Activated B cell treated with CpG ODN at 0.5 μM for 24 hours (primary cell): Measurements from ENCODE around the gene MPPED1. TPM values are rescaled to one million over a fixed set of nuclear protein-coding genes. Genes with fewer than 3 reads are reported as not detected.

Source experiments
- ATAC-seq: fragments of 200-7000 bp; cut with Tn5 transposase; one replicate; pipeline ENCODE4 v1.10.0; 2021; ENCODE audit warnings: low read depth, mild to moderate bottlenecking, moderate library complexity
- CTCF ChIA-PET: fragments of 350-600 bp; sonication (Branson Sonifier 250); formaldehyde crosslinking; loops from one replicate; lab custom pipeline; 2021; ENCODE audit warnings: antibody characterized with exemption; lab: Charles Lee
- POLR2A ChIA-PET: fragments of 350-600 bp; sonication (Branson Sonifier 250); formaldehyde crosslinking; loops from one replicate; lab custom pipeline; 2021; ENCODE audit warnings: antibody characterized with exemption; lab: Charles Lee
- DNase-seq: peaks from one replicate; pipeline ENCODE4 v3.0.0; 2022
- H3K27ac Mint-ChIP-seq: one replicate; pipeline ENCODE4 v1.8.0; 2020; ENCODE audit warnings: mixed read lengths
- H3K27me3 Mint-ChIP-seq: one replicate; pipeline ENCODE4 v1.8.0; 2021; ENCODE audit warnings: mixed read lengths
- H3K36me3 Mint-ChIP-seq: one replicate; pipeline ENCODE4 v1.8.0; 2021; ENCODE audit warnings: low read depth, mixed read lengths
- H3K4me1 Mint-ChIP-seq: one replicate; pipeline ENCODE4 v1.8.0; 2021; ENCODE audit warnings: mixed read lengths
- H3K4me3 Mint-ChIP-seq: one replicate; pipeline ENCODE4 v1.8.0; 2020; ENCODE audit warnings: mild to moderate bottlenecking, mixed read lengths
- H3K9me3 Mint-ChIP-seq: one replicate; pipeline ENCODE4 v1.8.0; 2020; ENCODE audit warnings: mixed read lengths
- CTCF ChIP-seq: fragments of 200-600 bp; IDR thresholded peaks from one replicate; pipeline ENCODE4 v1.8.0; 2022; ENCODE audit warnings: antibody characterized with exemption, mild to moderate bottlenecking
- intact Hi-C: fragments of 100-400 bp; cut with micrococcal nuclease; formaldehyde crosslinking; loops from one replicate; pipeline ENCODE4 v1.15.1; 2024
- total RNA-seq: library from RNA; stranded (reverse); gene quantifications from 2 replicates; pipeline ENCODE4 v1.2.3, GENCODE V29; 2022

The MPPED1 gene
- total RNA-seq, 1 donor from 2014 or later: not detected

DNA sequence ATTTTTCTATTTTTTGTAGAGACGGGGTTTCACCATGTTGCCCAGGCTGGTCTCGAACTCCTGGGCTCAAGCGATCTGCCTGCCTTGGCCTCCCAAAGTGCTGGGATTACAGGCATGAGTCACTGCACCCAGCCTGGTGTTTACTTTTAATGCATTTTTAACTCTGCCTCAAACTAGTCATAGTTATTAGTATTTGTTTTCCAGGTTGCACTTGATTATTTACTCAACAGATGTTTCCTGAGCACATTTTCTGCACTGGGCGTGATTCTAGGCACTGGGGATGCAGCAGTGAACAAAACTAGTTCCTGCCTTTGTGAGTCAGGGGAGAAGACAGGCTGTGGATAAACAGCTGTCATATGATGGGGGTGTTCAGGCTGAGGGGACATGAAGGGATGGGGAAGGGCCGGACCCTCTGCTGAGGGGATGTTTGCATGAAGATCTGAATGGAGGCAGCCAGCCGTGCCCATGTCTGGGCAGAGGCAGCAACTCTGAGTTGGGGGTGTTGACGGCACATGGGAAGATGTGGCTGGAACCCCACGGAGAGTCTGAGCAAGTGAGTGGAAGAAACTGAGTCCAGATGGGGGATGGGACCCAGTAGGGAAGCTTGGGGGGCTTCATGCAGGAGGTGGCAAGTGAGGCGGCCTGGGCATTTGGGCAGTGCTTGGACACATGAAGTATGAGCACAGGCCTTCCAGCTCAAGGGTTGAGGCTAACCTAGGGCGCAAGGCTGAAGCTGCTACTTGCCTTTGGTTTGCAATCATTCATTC, 34.4 kb downstream of the MPPED1 start:
- peaks cover 19% of the 10 kb centered on the region for H3K27me3 Mint-ChIP-seq
- H3K27ac Mint-ChIP-seq: no peak overlapping the region
- TF ChIP-seq CTCF: no peak
- no peak for ATAC-seq
- no peaks in the 10 kb centered on the region for H3K36me3 Mint-ChIP-seq
- DNase-seq: no peak
- intact Hi-C loops: no loop called here
- H3K4me1 Mint-ChIP-seq: peaks cover 8% of the 10 kb centered on the region
- H3K9me3 Mint-ChIP-seq: no peaks in the 10 kb centered on the region
- H3K4me3 Mint-ChIP-seq: no peak overlapping the region
- POLR2A ChIA-PET: no interaction called here
- CTCF ChIA-PET: no interaction called here

DNA sequence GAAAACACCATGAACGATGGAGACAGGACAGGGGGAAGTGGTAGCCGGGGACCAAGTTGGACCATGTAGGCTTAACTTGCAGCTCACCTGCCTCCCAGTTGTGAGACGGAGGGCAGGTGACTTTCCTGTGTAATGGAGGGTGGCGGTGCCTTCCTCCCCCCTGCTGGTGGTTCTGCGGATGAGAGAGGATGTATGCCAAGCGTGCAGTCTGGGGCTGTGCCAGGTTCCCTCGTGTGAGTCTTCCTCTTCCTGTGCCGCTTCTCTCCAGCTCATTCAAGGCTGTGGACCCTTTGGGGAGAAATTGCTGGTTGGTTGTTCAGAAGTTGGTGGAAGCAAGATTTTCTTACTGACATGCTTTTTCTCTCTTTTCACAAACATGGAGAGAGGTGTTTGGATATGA, 35.1 kb downstream of the MPPED1 start:
- CTCF ChIA-PET: no interaction called here
- no peak overlapping the region for H3K4me3 Mint-ChIP-seq

GRCh38 chr22:43447380-43447779, 35.6 kb downstream of the MPPED1 start:
- Mint-ChIP-seq H3K27me3 (peaks cover 21% of the 10 kb centered on the region), H3K27ac (no peak overlapping the region), H3K9me3 (no peaks in the 10 kb centered on the region), H3K36me3 (no peaks in the 10 kb centered on the region), H3K4me3 (no peak overlapping the region), H3K4me1 (peaks cover 8% of the 10 kb centered on the region)
- ATAC-seq (no peak), DNase-seq (no peak)
- TF ChIP-seq CTCF: no peak
- ChIA-PET POLR2A (no interaction called here), CTCF (no interaction called here)
- intact Hi-C loops: no loop called here

More for the DNA sequence above, 35.1 kb downstream of the MPPED1 start:
- Mint-ChIP-seq H3K27me3 (peaks cover 21% of the 10 kb centered on the region), H3K9me3 (no peaks in the 10 kb centered on the region), H3K27ac (no peak overlapping the region), H3K36me3 (no peaks in the 10 kb centered on the region), H3K4me1 (peaks cover 8% of the 10 kb centered on the region)
- POLR2A ChIA-PET: no interaction called here
- no peak for TF ChIP-seq CTCF
- no peak for DNase-seq
- no peak for ATAC-seq
- intact Hi-C loops: no loop called here

- Mint-ChIP-seq H3K4me3 (no peak overlapping the region), H3K9me3 (no peaks in the 10 kb centered on the region), H3K36me3 (no peaks in the 10 kb centered on the region), H3K4me1 (peaks cover 8% of the 10 kb centered on the region), H3K27ac (no peak overlapping the region), H3K27me3 (peaks cover 21% of the 10 kb centered on the region)
- no peak for DNase-seq
- CTCF ChIA-PET: no interaction called here
- TF ChIP-seq CTCF: no peak
- intact Hi-C loops: no loop called here
- POLR2A ChIA-PET: no interaction called here
- no peak for ATAC-seq
Observed at GRCh38 chr22:43448048-43448447, 36.2 kb downstream of the MPPED1 start.

DNA sequence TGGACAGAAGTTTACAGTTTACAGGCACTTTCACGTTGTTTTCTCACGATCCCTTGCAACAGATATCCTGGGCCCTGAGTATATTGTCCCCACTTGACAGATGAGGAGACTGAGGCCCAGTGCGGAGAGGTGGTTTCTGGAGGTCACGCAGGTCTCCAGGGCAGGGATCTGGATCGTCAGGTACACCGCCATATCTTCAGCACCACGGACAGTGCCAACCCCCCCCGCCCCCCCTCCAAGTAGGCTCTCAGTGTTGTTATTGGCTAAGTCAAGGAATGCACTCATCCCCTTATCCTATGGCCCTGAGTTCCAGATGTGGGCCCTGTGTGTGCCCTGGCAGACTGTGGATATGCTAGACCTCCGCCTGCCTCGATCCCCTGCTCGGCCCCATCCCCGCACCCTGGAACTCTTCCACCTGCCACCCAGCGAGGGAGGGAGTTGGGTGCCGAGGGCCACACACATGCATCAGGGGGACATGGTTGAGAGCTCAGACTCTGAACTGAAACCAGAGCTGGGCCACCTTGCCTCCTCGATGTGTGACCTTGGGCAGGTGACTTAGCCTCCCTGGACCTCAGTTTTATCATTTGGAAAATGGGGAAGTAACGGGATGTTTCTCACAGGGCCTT, 37.5 kb downstream of the MPPED1 start:
- POLR2A ChIA-PET: no interaction called here
- intact Hi-C loops: no loop called here
- Mint-ChIP-seq H3K27me3 (peaks cover 21% of the 10 kb centered on the region), H3K4me1 (peaks cover 8% of the 10 kb centered on the region), H3K4me3 (no peak overlapping the region), H3K36me3 (no peaks in the 10 kb centered on the region), H3K9me3 (no peaks in the 10 kb centered on the region), H3K27ac (no peak overlapping the region)
- ATAC-seq: no peak
- DNase-seq: no peak
- no peak for TF ChIP-seq CTCF
- CTCF ChIA-PET: no interaction called here
